Measurements from ENCODE around the gene STARD3.

STARD3 gene

DNA sequence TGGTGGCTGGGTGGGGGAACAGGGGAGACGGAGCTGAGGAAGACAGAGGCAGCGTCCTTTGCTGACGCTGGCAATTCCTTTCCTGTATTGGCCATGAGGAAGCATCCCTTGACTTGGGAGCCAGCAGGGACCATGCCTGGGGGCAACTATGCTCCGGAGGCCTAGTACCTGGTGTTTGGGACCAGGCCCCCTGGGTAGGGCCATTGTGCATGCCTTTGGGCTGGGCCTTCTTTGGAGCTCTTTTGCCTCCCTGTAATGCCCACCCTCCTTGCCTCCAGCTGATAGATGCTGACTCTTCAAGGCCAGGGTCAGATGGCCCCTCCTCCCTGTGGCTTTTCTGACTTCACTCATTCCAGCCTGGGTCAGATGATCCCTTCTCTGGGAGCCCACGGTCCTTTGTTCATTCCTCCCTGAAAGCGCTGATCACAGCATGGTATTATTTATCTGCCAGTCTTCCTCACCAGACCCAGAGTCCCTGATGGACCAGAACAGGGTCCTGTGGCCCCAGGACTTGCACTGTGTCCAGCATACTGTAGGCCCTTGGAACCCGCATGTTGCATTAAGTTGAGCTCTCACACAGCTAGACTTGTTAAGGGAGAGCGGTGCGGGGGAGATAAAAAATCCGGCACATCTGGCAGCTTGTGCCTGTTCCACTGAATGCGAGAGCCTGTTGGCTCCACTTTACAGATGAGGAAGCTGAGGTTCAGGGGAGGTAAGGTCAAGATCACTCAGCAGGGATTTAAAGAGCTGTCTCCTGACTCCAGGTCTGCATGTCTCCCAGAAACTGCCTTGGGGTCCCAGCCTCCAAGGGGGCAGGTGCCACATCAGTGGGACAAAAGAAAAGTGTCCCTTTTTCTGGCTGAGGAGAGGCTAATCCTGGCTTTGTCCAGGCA, 2.9 kb downstream of the STARD3 start:
- no peak for DNase-seq

GRCh38 chr17:39640591-39641031, 3.7 kb downstream of the STARD3 start:
- no peak for DNase-seq

GRCh38 chr17:39641097-39641496, 4.2 kb downstream of the STARD3 start:
- DNase-seq = no peak

DNA sequence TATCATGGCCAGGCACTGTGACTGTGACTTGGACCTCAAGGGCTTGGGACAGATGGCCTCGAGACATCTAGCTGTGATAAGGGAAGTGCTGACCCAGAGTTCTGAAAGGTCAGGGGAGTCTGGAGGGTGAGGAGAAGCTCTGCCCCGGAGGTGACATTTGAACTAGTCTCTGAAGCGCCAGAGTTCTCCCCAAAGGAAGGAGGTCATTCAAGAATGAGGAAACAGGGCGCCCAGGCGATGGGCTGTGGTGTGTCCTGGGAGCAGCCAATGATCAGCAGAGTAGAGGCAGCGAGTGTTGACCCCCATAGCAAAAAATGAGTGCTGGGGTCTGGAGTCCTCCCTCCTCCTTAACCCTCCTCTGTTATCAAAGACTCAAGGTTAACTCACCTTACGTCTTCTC, 4.9 kb downstream of the STARD3 start:
- DNase-seq = no peak

DNA sequence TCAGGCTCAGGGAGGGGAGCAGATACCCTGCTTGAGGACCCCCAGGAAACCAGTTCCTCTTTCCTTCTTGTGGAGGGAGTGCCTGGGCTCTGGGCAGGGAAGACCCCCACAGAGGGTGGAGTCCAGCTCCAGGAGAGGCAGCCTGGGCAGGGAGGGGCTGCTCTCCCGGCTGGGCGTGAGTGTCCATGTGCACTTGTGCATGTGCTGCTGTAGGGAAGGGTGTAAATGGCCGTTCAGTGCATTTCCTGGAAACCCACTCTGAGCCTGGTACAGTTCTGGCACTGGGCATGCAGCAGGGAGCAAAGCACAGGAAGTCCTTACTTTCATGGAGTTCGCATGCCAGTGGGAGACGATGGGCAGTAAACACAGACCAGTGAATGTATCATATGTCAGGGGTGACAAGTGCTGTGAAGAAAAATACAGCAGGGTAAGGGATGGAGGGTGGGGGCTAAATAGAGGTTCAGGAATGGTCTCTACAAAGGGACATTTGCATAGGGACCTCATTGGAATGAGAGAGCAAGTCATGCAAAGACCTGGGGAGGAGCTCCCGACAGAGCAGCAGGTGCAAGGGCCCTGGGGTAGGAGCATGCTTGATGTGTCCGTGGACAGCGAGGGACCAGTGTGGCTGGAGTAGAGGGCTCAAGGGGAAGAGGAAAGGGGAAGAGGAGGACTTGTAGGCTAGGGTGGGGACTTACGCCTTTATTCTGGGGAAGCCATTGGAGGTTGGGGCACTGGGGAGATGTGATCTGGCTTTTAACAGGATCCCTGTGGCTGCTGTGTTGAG, 5.5 kb downstream of the STARD3 start:
- DNase-seq = no peak

- no peak for DNase-seq
Measured at GRCh38 chr17:39643271-39643670, 6.3 kb downstream of the STARD3 start.

DNA sequence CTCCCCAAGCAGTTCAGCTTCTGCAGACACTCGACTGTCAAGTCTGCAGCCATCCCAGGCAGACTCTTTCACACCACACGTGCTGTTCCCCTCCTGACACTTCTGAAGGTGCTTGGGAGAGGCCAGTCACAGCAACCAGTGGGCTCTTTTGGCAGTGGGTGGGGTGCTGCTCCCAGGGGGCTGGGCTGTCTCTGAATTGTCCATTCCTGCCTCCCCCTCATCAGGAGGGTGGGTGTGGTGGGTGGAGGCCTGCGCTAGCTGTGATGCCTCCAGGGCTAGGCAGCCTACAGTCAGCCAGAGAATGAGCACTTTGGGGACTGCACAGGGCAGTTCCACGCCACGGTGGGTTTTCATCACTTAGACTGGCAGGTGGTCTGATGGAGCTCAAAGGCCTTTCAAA, 10.3 kb downstream of the STARD3 start:
- DNase-seq = no peak

DNA sequence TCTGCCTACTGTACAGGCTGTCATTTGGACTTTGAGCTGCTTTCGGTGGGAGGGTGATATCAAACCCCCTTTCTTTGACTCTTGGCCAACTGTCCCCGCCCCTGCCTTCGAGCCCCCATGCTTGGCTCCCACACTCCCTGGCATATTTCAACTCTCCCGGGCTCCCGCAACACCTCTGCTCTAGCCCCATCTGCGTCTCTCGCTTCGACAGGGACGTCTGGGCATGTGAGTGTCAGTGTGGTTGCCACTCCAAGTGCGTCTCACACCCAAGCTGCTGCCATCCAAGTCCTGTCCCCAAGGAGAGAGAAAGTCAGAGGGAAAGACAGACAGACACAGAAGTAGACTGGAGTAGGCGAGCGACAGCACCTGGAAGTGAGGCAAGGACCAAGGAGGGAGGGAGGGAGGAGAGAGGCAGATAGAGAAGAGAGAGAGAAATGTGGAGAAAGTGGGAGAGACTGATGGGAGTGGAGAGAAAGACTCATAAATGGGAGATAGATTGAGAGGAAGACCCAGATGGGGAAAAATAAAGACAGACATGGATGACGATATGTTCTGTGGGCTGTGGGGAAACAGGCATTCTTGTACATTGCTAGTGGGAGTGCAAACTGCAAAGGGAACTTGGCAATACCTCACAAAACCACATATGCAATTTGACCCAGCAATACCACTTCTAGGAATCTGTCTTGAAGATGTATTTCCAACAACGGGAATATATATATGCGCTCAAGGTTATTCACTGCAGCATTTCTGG, 11.8 kb downstream of the STARD3 start:
- DNase-seq = no peak

- no peak for DNase-seq
Measured at GRCh38 chr17:39650121-39650579, 13.2 kb downstream of the STARD3 start.

- DNase-seq = no peak
Measured at GRCh38 chr17:39651923-39652586, 15.1 kb downstream of the STARD3 start.

DNA sequence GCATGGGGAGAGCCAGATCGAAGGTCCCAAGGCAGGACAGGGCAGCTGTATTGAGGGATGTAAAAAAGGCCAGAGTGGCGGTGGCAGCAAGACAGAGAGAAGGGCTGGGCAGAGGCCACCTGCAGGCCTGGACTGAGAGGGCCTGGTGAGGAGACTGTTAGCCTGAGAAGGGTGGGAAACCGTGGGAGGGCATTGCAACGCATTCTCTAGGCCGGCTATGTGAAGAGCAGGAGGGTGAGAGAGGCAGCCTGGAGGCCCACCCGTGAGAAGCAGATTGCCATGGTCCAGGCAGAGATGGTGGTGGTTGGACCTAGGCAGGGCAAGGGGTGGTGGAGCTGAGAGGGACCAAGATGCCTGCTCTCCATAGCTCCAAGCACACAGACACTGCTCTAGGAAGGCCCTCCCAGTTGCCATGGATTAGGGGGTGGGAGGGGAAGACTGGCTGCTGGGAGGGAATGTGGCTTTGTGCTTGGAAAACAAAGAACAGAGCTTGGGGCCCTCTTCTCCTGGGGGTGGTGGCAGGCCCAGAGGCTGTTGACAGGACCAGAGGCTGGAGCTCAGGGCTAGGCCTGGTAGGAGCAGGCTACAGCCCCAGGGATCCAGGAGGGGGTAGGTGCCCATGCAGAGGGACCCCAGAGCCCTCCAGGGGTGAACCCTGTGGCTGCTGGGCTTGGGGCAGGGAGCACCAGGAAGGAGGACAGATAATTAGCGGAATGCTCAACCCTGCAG, 15.8 kb downstream of the STARD3 start:
- no peak for DNase-seq

- no peak for DNase-seq
Measured at GRCh38 chr17:39653316-39653661, 16.3 kb downstream of the STARD3 start.

GRCh38 chr17:39653662-39654331, 16.9 kb downstream of the STARD3 start:
- peak; percentile 77 for DNase-seq

DNA sequence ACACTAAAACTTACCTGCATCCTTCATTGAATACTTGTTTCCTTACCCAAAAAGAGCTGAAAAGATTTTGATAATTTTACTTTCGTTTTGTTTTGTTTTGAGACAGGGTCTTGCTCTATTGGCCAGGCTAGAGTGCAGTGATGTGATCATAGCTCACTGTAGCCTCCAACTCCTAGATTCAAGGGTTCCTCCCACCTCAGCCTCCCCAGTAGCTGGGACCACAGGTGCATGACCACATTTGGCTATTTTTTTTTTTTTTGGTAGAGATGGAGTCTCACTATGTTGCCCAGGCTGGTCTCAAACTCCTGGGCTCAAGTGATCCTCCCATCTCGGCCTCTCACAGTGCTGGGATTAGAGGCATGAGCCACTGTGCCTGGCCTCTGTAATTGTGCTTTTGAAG, 18.2 kb downstream of the STARD3 start:
- DNase-seq = no peak

GRCh38 chr17:39658346-39658745, 21.4 kb downstream of the STARD3 start:
- DNase-seq = no peak

GRCh38 chr17:39658760-39659159, 21.8 kb downstream of the STARD3 start:
- DNase-seq = no peak

DNA sequence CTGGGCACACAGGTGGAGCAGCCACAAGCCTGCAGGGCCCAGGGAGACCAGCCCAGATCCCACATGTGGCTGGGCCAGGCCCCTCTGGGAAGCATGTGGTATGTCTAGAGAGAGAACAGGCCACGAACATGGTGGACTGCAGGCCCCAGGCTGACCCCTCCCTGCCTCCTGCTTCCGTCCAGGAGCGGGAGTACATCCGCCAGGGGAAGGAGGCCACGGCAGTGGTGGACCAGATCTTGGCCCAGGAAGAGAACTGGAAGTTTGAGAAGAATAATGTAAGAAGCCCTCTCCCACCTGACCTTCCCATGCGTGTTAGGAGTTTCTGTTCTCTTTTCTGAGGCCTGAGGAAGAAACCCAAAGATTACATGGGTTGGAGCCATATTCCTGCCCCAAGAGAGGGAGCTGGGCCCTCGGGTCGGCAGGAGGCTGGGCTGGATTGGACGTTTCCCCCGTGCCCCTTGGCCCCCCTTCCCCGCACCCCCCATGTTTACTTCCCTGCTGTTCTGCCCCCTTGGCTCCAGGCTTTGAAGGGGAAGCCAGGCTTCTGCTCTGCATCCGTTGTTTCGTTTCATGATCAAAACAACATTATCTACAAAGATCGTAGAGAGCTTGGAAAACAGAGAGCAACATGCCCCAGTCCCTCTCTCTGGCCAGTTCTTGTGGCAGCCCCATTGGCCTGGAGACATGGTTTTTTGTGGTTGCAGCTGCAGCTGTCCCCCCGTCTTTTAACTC, 22.5 kb downstream of the STARD3 start:
- no peak for DNase-seq

DNA sequence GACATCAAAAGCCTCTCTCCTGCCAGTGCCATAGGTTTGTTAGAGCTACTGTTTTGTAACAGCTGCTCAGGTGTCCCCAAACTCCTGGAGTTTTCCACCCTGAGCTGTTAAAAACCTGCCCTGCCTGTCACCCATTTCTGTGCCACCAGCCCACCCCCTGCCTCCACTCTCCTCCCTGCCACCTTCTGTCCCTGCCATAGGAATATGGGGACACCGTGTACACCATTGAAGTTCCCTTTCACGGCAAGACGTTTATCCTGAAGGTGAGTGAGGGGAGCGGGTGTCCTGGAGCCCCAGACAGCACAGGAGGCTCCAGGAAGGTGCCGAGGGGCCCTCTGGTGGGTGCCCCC, 23.0 kb downstream of the STARD3 start:
- DNase-seq = no peak

- DNase-seq = no peak
Measured at GRCh38 chr17:39660397-39661385, 23.7 kb downstream of the STARD3 start.

Data from activated gamma-delta T cell treated with Interleukin-2 at 50 U/mL for 16 hours (primary cell).